Parathyroid adenoma (tissue), 2 donors: ENCODE data around the gene DNM2.

Experiments
- H2AFZ ChIP-seq: fragments of 300-600 bp; sonication (generic); one replicate; pipeline ENCODE4 v1.7.0; 2017; ENCODE audit warnings: antibody characterized with exemption, mild to moderate bottlenecking
- H3K27ac ChIP-seq: fragments of 300-600 bp; sonication (generic); one replicate; pipeline ENCODE4 v1.7.0; 2017
- H3K27me3 ChIP-seq: fragments of 300-600 bp; sonication (generic); one replicate; pipeline ENCODE4 v1.7.0; 2017; ENCODE audit warnings: low read length; ENCODE audit not compliant: control insufficient read depth, insufficient read depth
- H3K36me3 ChIP-seq: fragments of 300-600 bp; sonication (generic); one replicate; pipeline ENCODE4 v1.7.0; 2017; ENCODE audit warnings: low read length; ENCODE audit not compliant: control insufficient read depth, insufficient read depth
- H3K4me1 ChIP-seq: fragments of 300-600 bp; sonication (generic); one replicate; pipeline ENCODE4 v1.7.0; 2017; ENCODE audit warnings: control low read depth
- H3K4me2 ChIP-seq: fragments of 300-600 bp; sonication (generic); one replicate; pipeline ENCODE4 v1.7.0; 2017; ENCODE audit warnings: low read length
- H3K4me3 ChIP-seq: fragments of 300-600 bp; sonication (generic); one replicate; pipeline ENCODE4 v1.7.0; 2017; ENCODE audit warnings: low read depth, low read length
- H3K79me2 ChIP-seq: fragments of 300-600 bp; sonication (generic); one replicate; pipeline ENCODE4 v1.7.0; 2017; ENCODE audit warnings: control low read depth
- H3K9ac ChIP-seq: fragments of 300-600 bp; sonication (generic); one replicate; pipeline ENCODE4 v1.7.0; 2017; ENCODE audit warnings: mild to moderate bottlenecking
- H3K9me3 ChIP-seq: fragments of 300-600 bp; sonication (generic); one replicate; pipeline ENCODE4 v1.7.0; 2017; ENCODE audit warnings: low read length; ENCODE audit not compliant: control insufficient read depth
- CTCF ChIP-seq: fragments of 300-600 bp; sonication (generic); IDR thresholded peaks from one replicate; pipeline ENCODE4 v1.7.0; 2017; ENCODE audit warnings: antibody characterized with exemption, mild to moderate bottlenecking
- donor health status: primary hyperparathyroidism.

The DNM2 gene

GRCh38 chr19:10695401-10696398 lies 22.2 kb upstream of the DNM2 start:
- Histone ChIP-seq H3K9me3 (no peaks in the 10 kb centered on the region), H3K27me3 (no peaks in the 10 kb centered on the region), H3K9ac (no peak overlapping the region), H3K79me2 (no peaks in the 10 kb centered on the region), H3K4me1 (no peaks in the 10 kb centered on the region), H3K36me3 (no peaks in the 10 kb centered on the region), H3K4me3 (no peak overlapping the region), H2AFZ (peak overlapping the region; percentile 71), H3K4me2 (peak overlapping the region; percentile 58), H3K27ac (no peak overlapping the region)
- TF ChIP-seq CTCF, result no peak

GRCh38 chr19:10699650-10700335 lies 18.1 kb upstream of the DNM2 start:
- Histone ChIP-seq H3K27me3 (no peaks in the 10 kb centered on the region), H3K9ac (no peak overlapping the region), H3K4me2 (no peak overlapping the region), H3K27ac (no peak overlapping the region), H3K4me1 (peaks cover 5% of the 10 kb centered on the region), H3K9me3 (no peaks in the 10 kb centered on the region), H3K4me3 (no peak overlapping the region), H2AFZ (no peak overlapping the region), H3K36me3 (no peaks in the 10 kb centered on the region), H3K79me2 (peaks cover 3% of the 10 kb centered on the region)
- peak; percentile 52 for TF ChIP-seq CTCF

- Histone ChIP-seq H3K4me1 (peaks cover 5% of the 10 kb centered on the region), H3K79me2 (peaks cover 3% of the 10 kb centered on the region), H3K27ac (peak overlapping the region; percentile 73), H3K27me3 (no peaks in the 10 kb centered on the region), H3K9me3 (no peaks in the 10 kb centered on the region), H3K4me2 (peak overlapping the region; percentile 84), H3K4me3 (peak overlapping the region; percentile 95), H2AFZ (peak overlapping the region; percentile 89), H3K9ac (peak overlapping the region; percentile 4), H3K36me3 (no peaks in the 10 kb centered on the region)
- TF ChIP-seq CTCF, result peak; percentile 4
These were observed 15.8 kb upstream of the DNM2 start for GRCh38 chr19:10701955-10702525.

- Histone ChIP-seq H3K27me3 (no peaks in the 10 kb centered on the region), H3K4me3 (no peak overlapping the region), H3K4me1 (peaks cover 1% of the 10 kb centered on the region), H3K4me2 (no peak overlapping the region), H3K9ac (no peak overlapping the region), H3K36me3 (no peaks in the 10 kb centered on the region), H3K9me3 (no peaks in the 10 kb centered on the region), H2AFZ (no peak overlapping the region), H3K79me2 (no peaks in the 10 kb centered on the region), H3K27ac (no peak overlapping the region)
- TF ChIP-seq CTCF, result no peak
These were observed 10.9 kb upstream of the DNM2 start for GRCh38 chr19:10706990-10707389.
